PC-9 (cell line): ENCODE measurements around the gene DAB1. TPM values are rescaled to one million over a fixed set of nuclear protein-coding genes. Genes with fewer than 3 reads are reported as not detected.

Source experiments
- BruUV-seq: library from RNA; stranded (reverse); fragments of 400-500 nt; replicated peaks from 2 replicates; lab custom pipeline; 2021; lab: Mats Ljungman, UMichigan
- CTCF ChIA-PET: fragments of 300-600 bp; sonication (Branson Sonifier 250); formaldehyde crosslinking; loops from one replicate; lab custom pipeline; 2022; ENCODE audit warnings: antibody characterized with exemption; lab: Charles Lee
- POLR2A ChIA-PET: fragments of 300-600 bp; sonication (Branson Sonifier 250); formaldehyde crosslinking; loops from one replicate; lab custom pipeline; 2022; ENCODE audit warnings: antibody characterized with exemption; ENCODE audit not compliant: unreplicated experiment; lab: Charles Lee
- DNase-seq, 2 experiments: peaks; one replicate each; pipeline versions ENCODE4 v3.0.0 to v3.0.0-alpha.2; 2015 to 2022; ENCODE audit warnings: mixed read lengths in 1 of 2
- H2AFZ ChIP-seq: fragments of 200-600 bp; sonication (generic); 2 replicates; pipeline ENCODE4 v1.8.1; 2017; ENCODE audit warnings: antibody characterized with exemption
- H3F3A ChIP-seq: fragments of 200-600 bp; sonication (generic); 2 replicates; pipeline ENCODE4 v1.8.1; 2017; ENCODE audit warnings: antibody characterized with exemption, mild to moderate bottlenecking, low read depth; ENCODE audit not compliant: insufficient read depth
- H3K27ac ChIP-seq: fragments of 200-600 bp; sonication (generic); 2 replicates; pipeline ENCODE4 v1.6.1; 2016; ENCODE audit warnings: mixed run types
- H3K27me3 ChIP-seq: fragments of 200-600 bp; sonication (generic); 2 replicates; pipeline ENCODE4 v1.6.1; 2016; ENCODE audit warnings: low read depth, mixed run types; ENCODE audit not compliant: insufficient read depth
- H3K36me3 ChIP-seq: fragments of 200-600 bp; sonication (generic); 2 replicates; pipeline ENCODE4 v1.6.1; 2016; ENCODE audit warnings: low read depth, mixed run types
- H3K4me1 ChIP-seq: fragments of 200-600 bp; sonication (generic); replicated peaks from 2 replicates; pipeline ENCODE4 v1.6.1; 2016; ENCODE audit warnings: mixed run types; ENCODE audit not compliant: insufficient read depth
- H3K4me2 ChIP-seq: fragments of 200-600 bp; sonication (generic); 2 replicates; pipeline ENCODE4 v1.6.1; 2017; ENCODE audit warnings: mixed run types
- H3K4me3 ChIP-seq: fragments of 200-600 bp; sonication (generic); 2 replicates; pipeline ENCODE4 v1.6.1; 2016; ENCODE audit warnings: mixed run types
- H3K79me2 ChIP-seq: fragments of 200-600 bp; sonication (generic); 2 replicates; pipeline ENCODE4 v1.6.1; 2017; ENCODE audit warnings: low read depth, mixed run types
- H3K9me2 ChIP-seq: fragments of 200-600 bp; sonication (generic); 2 replicates; pipeline ENCODE4 v1.8.1; 2017; ENCODE audit warnings: mild to moderate bottlenecking; ENCODE audit not compliant: insufficient read depth
- H3K9me3 ChIP-seq: fragments of 200-600 bp; sonication (generic); 2 replicates; pipeline ENCODE4 v1.8.1; 2016; ENCODE audit warnings: low read depth; ENCODE audit not compliant: insufficient read depth
- H4K20me1 ChIP-seq: fragments of 200-600 bp; sonication (generic); 2 replicates; pipeline ENCODE4 v1.8.1; 2017; ENCODE audit not compliant: insufficient read depth
- EZH2 ChIP-seq: fragments of 200-600 bp; sonication (generic); IDR thresholded peaks from 2 replicates; pipeline ENCODE4 v1.8.0; 2017; ENCODE audit warnings: antibody characterized with exemption, low read depth
- intact Hi-C: fragments of 100-400 bp; cut with micrococcal nuclease; formaldehyde crosslinking; loops from one replicate; pipeline ENCODE4 v1.10.0; 2022; ENCODE audit not compliant: unreplicated experiment
- total RNA-seq: library from RNA; stranded (reverse); gene quantifications from 2 replicates; pipeline ENCODE4 v1.2.3, GENCODE V29; 2021
- TF ChIP-seq, protein P1 (sequence below): fragments of 200-600 bp; sonication (generic); conservative IDR thresholded peaks from 2 replicates; pipeline ENCODE4 v1.6.1; 2017; ENCODE audit warnings: mixed run types, antibody characterized with exemption, mild to moderate bottlenecking, moderate library complexity

Gene DAB1
- total RNA-seq, 1 experiment from 2014 or later, result not detected

DNA sequence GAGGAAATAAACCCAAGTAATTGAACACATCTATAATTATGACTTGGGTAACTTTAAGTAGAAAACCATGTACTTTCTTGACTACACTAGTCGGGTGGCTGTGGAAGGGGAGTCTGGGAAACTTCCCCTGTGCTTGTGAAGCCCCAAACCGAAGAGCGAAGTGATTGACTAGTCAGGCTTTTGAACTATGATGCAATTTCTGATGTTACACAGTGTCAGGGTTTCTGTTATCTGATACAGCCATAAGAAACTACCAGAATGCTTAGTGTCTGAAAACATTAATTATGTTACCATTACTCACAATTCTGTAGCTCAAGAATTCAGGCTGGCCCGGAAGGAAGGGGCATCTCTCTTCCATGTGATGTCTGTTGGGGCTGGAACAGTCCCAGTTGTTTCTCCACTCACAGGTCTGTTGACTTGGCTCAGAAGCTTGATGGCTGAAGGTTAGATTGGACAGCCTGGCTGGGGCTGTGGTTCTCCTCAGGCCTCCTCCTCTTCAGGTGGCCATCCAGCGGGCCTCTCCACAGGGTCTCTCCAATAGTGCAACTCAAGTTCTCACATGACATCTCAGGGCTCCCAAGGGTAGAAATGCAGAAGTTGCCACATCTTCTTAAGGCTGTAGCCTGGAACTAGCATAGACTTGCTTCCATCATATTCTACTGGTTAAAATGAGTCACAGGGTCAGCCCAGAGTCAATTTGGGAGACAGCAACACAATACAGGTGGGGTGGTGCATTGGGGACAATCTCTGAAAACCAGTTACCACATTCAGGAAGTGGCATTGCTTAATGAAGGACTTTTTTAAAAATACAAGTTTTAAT is 449.7 kb downstream of the DAB1 start:
- ChIA-PET POLR2A (no interaction called here), CTCF (no interaction called here)
- H3K79me2 ChIP-seq, result no peaks in the 10 kb centered on the region
- H3K4me2 ChIP-seq, result no peak overlapping the region
- peaks cover 45% of the 10 kb centered on the region for H3K27me3 ChIP-seq
- H3K4me1 ChIP-seq, result no peaks in the 10 kb centered on the region
- no TSS peak for BruUV-seq
- DNase-seq, result no peak
- intact Hi-C loops, result no loop called here
- H3K9me3 ChIP-seq, result no peaks in the 10 kb centered on the region
- no peak for TF ChIP-seq EZH2
- TF ChIP-seq, protein P1, sequence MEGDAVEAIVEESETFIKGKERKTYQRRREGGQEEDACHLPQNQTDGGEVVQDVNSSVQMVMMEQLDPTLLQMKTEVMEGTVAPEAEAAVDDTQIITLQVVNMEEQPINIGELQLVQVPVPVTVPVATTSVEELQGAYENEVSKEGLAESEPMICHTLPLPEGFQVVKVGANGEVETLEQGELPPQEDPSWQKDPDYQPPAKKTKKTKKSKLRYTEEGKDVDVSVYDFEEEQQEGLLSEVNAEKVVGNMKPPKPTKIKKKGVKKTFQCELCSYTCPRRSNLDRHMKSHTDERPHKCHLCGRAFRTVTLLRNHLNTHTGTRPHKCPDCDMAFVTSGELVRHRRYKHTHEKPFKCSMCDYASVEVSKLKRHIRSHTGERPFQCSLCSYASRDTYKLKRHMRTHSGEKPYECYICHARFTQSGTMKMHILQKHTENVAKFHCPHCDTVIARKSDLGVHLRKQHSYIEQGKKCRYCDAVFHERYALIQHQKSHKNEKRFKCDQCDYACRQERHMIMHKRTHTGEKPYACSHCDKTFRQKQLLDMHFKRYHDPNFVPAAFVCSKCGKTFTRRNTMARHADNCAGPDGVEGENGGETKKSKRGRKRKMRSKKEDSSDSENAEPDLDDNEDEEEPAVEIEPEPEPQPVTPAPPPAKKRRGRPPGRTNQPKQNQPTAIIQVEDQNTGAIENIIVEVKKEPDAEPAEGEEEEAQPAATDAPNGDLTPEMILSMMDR, result no peak
- H3K9me2 ChIP-seq, result no peaks in the 10 kb centered on the region
- H3K4me3 ChIP-seq, result no peak overlapping the region
- no peaks in the 10 kb centered on the region; the same call in 1 of the 2 replicates for H4K20me1 ChIP-seq
- no peaks in the 10 kb centered on the region for H3F3A ChIP-seq
- no peak overlapping the region for H2AFZ ChIP-seq
- H3K27ac ChIP-seq, result no peak overlapping the region
- H3K36me3 ChIP-seq, result no peaks in the 10 kb centered on the region

DNA sequence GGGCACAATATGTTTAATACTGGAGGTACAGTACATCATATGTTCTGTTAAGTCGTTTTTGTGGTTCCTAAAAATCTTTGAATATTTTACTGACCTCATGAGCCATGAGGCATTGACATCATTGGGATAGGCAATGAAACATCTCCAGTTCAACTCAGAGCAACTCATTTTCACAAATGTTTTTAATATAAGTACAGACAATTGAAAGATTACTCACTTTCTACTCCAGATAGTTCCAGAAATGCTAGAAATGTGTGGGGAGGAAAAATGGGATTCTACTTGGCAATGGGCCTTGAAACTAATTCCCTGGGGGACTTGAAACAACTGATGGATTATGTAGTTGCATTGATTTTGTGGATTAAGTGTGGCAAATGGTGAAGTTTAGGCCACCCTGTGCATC is 450.9 kb downstream of the DAB1 start:
- Histone ChIP-seq H4K20me1 (no peaks in the 10 kb centered on the region; the same call in 1 of the 2 replicates), H3K27ac (no peak overlapping the region), H3K4me2 (no peak overlapping the region), H3K4me1 (no peaks in the 10 kb centered on the region), H3K36me3 (no peaks in the 10 kb centered on the region), H3F3A (no peaks in the 10 kb centered on the region), H3K9me2 (no peaks in the 10 kb centered on the region), H3K79me2 (no peaks in the 10 kb centered on the region), H3K9me3 (no peaks in the 10 kb centered on the region), H3K27me3 (peaks cover 35% of the 10 kb centered on the region), H3K4me3 (no peak overlapping the region), H2AFZ (no peak overlapping the region)
- TF ChIP-seq, protein P1, result no peak
- no peak for TF ChIP-seq EZH2
- BruUV-seq, result no TSS peak
- intact Hi-C loops, result no loop called here
- ChIA-PET CTCF (no interaction called here), POLR2A (no interaction called here)
- DNase-seq, result no peak

DNA sequence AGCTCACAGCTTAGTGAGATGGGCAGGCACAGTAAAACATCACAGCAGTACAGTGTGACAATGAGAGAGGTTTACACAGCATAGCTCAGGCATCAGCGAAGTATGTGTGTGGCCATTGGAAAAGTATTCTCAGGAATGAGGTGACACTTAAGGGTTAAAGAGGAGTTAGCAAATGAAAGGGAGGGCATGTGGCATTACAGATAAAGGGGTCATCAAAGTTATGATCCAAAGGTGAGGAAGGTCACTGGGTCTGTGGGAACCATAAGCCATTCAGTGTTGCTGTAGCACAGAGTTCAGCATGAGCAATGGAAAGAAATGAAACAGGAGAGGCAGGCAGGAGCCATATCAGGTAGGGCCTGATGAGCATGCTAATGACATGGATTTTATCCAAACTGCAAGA is 453.6 kb downstream of the DAB1 start:
- no peak overlapping the region for H2AFZ ChIP-seq
- CTCF ChIA-PET, result no interaction called here
- H3K36me3 ChIP-seq, result no peaks in the 10 kb centered on the region
- no peak overlapping the region for H3K4me3 ChIP-seq
- no peaks in the 10 kb centered on the region for H3K79me2 ChIP-seq
- no peaks in the 10 kb centered on the region for H3K4me1 ChIP-seq
- H3K9me3 ChIP-seq, result no peaks in the 10 kb centered on the region
- no peaks in the 10 kb centered on the region for H3F3A ChIP-seq
- H3K4me2 ChIP-seq, result no peak overlapping the region
- H3K27ac ChIP-seq, result no peak overlapping the region
- TF ChIP-seq, protein P1, result no peak
- no peak for TF ChIP-seq EZH2
- H3K27me3 ChIP-seq, result peaks cover 35% of the 10 kb centered on the region
- no peaks in the 10 kb centered on the region for H3K9me2 ChIP-seq
- intact Hi-C loops, result no loop called here
- DNase-seq, result no peak
- H4K20me1 ChIP-seq, result no peaks in the 10 kb centered on the region
- BruUV-seq, result no TSS peak
- POLR2A ChIA-PET, result no interaction called here
